Activated gamma-delta T cell (primary cell): Measurements from ENCODE around the gene HOXA5.

ENCODE experiments used
- DNase-seq: peaks from one replicate; lab custom pipeline; 2025; lab: John Stamatoyannopoulos, UW

Gene HOXA5

DNA sequence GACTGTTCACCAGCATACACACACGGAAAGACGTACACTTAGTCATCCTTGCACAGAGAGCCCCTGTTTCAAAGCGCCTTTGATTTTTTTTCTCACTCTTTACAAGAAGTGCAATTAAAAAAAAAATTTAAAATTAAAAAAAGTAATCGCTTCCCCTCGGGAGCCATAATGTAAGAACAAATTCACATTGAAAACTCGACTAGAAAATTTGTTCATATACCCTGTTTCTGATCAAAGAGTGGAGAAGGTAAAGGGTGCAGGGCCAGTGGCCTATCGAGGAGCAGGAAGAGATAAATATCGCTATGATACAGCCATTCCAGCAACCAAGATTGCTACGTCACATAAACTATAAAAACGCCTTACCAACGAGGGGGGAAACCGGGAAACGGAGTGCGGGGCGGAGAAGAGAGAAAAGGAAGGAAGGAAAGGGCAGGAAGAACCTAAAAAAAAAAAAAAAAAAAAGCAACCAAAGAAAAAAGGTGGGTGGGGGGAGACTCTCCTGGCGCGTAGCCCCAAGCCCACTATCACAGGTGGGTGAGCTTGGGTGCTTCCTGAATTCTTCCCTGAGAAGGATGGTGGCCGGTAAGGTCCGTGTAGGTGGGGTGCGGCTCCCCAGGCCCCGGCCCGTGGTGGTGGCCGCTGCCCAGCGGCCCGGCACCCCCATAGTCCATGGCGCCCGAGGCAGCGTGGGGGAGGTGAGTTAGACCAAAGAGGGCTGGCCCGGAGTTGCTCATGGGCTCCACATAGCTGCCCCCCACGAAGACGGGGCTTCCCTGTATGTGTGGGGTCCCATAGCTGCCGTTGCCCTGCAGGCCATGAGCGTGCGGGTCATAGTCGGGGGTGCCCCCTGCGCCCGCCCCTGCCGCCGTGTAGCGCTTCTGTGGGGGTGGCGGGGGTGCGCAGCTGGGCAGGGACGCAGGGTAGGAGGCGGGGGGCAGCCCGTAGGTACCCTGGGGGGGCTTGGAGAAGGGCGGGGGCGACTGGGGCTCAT, 35.8 kb downstream of the HOXA5 start:
- DNase-seq: no peak

DNA sequence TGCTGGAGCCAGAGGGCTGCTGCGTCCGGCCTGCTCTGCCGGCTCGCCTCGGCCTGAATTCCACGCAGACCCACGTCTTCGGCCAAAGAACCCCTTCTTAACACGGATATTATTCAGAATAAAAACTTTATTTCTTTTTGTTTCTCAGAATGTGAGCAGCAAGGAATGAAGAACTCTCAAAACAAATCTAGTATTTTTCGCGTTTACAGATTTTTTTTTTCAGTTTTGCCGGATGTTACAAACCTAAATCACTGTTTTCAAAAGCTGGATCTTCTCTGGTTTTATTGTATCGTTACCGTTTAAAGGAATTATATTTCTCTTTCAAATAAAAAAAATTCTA, 36.6 kb downstream of the HOXA5 start:
- DNase-seq: no peak

DNA sequence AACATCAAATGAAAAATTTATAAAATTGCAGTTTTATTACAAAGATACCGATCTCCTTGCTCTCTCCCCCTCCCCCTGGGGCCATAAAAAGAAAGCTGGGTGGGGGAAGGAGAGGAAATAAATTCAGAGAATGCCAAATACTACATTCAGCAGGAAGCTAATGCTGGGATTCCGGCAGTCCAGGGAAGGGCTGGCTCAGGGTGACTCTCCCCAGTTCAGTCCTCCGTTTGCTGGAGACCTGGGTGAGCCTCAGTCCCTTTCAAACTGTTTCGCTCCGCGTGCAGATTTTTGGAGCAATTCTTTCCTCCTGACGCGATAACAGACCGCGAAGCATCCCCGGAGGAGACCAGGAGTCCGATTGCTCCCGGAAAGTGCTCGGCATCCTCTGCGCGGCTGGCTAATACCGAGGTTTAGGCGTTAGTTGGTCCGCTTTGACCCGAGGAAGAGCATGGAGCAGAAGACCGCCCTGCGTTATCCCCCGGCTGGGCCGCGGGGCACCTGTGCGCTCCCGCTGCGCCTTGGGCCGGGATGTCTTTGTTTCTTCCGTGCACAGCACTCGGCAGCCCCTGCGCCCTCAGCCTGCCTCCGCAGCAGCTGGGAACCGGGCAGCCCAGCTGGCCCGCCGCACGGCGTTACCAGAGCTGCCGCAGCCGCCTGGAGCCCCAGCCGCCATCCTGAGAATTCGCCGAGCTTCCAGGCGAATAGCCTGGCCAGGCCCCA, 37.1 kb downstream of the HOXA5 start:
- DNase-seq: no peak

DNA sequence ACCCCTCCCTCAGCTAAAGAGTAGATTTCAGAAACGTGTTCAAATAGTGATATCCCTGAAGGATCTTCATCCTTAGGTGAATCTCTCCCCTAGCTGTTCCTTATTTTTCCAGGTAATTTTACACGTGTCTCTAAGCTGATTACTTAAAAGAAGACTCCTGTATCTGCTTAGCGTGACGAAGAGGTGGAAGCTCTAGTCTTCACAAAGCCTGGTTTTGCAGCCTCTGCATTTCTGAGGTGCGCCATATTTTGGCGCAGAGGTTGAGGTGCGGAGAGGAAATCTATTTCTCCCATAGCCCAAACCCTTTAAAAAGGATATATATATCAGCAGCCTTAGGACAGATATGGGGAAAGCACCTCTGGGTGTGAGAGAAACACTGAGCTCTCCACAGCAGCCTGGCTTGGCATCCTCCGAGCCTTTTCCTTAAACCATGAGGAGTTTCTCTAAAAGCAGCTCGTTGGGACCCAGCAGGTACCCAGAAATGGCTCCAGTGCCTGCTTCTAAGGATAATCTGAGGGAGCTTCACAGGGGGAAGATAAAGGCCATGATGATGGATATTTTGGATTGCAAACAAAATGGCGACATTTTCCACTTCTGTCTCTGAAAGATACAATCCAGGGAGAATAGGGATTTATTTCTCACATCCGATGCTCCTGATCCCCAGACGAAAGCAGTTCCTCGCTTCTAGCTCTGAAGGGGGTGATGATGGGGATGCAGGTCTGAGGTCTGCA, 38.0 kb downstream of the HOXA5 start:
- no peak for DNase-seq

DNA sequence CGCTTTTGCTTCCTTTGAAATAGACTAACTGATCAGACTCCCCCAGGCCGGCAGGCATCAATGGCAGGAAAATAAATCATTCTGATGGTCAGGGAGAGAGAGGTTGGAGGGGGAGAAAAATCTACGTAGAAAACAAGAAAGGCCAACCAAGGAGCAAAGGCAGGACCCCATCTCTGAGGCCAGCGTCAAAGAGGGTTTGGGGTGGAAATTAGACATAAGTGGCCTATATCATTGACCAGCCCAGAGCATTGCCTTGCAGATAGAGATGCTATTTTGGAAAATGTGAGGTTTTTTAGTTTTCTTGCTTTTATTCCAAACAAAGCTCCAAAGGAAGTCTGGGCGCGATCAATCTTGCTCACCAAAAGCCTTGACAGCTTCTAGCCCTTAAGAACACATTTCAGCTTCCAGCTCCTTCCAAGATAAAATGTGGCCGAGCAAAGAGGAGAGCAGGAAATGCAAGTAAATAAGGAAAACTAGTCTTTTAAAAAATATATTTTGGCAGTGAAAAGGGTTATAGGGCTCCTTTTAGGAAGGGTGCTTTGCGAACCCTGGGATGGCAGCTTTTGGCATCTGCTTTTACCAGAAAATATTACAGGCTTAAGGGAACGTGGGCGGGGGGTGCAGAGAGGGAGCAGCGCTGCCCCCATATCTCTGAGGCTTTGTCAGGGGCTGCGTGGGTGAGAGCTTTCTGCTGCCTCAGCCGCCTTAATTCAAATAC, 39.0 kb downstream of the HOXA5 start:
- DNase-seq: no peak

DNA sequence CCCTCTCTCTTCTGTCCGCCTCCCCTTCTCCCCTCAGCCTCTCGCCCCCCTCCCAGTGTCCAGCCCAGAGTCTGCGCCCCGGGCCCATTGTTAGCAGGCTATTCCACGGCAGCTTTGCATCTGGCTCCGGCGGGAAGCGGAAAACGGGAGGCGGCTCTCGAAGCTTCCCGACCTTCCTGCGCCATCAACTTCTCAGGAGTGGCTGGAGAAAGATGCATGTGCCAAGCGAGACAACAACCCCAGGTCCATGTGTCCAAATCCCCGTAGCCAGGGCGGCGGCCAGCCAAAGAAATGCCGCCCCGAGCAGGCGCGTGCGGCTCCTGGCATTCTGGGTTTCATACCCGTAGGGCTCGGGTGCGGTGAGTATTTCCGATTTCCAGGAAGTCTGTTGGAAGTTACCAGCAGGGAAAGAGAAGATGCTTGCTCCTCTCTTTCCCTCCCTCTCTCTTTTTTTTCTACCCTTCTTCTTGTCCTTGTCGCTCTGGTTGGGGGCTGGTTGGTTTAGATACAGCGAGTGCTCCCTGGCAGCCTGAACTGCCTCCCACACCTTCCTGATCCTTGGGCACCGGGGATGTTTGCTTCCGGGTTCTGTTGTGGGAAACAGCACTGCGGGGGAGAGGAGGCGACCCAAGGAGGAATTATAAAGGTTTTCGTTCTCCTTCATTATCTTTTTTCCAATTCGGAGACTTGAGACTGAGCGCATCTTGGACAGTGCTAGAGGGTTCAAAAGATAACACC, 39.8 kb downstream of the HOXA5 start:
- no peak for DNase-seq

DNA sequence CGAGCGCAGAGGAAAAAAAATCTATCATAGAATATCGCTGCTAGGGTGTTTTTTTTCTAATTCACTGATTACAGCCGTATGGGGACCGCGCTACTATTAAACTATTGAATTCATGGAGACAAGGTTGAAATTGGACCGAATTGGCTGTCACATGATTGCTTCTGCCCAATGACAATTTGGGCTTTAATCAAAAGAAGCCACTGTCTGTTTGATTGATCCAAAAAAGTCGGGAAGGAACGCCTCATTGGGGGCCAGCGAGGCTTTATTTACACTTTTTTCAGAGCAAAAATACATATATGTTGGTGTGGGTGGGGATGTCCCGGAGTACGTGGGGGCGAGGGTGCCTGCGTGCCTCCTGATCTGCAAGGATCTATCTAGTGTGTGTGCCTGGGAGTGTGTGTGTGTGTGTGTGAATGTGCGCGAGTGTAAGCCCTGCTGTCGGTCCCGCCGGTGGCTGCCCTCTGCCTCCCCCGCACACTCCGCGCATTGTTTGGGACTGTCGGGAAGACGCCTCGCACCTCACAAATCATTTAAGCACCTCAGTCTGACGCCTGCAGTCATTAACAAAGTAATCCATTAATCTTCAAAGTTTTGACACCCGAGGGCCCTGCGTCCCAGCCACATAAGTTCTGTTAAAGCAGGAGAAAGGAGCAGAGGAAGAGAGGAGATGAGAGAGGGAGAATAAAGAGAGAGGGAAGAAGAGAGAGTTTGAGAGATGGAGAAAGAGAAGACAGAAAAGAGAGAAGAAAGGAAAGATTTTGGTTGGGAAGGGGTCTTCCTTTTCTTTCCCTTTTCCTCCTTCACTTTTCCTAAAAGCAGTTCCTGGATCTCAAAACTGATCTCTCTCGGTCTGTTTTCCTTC, 40.7 kb downstream of the HOXA5 start, which contains the start of gene HOXA2:
HOXA2 (minus strand) TSS at position 103 of the 862 bp plus-strand sequence. CDS start 183 bp downstream, outside the sequence.
- no peak for DNase-seq

DNA sequence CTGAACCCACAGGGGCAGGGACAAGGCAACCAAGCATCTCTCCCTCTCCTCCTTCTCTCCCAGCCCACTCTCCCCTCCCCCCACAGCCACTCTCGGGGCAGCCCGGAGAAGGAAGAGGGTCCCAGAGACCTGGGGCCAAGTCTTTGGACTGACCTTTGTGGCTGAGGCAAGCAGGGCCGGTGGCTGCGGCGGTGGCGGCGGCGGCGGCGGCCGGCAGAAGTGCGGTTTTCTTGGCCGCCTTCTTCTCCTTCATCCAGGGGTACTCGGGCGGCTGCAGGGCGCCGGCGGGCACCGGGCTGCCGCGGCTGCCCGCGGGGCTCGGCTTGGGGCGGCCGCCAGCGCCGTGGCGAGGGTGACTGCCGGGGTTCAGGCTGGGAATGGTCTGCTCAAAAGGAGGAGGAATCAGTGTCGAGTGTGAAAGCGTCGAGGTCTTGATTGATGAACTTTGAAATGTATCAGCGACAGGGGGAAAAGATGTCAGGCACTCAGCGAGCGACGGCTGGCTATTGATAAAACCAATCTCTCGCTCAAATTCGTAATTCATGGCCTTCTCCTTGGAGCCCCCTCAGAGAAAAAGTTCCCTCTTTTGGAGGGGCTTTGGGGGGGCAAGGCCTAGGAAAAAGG, 41.4 kb downstream of the HOXA5 start:
- DNase-seq: no peak

DNA sequence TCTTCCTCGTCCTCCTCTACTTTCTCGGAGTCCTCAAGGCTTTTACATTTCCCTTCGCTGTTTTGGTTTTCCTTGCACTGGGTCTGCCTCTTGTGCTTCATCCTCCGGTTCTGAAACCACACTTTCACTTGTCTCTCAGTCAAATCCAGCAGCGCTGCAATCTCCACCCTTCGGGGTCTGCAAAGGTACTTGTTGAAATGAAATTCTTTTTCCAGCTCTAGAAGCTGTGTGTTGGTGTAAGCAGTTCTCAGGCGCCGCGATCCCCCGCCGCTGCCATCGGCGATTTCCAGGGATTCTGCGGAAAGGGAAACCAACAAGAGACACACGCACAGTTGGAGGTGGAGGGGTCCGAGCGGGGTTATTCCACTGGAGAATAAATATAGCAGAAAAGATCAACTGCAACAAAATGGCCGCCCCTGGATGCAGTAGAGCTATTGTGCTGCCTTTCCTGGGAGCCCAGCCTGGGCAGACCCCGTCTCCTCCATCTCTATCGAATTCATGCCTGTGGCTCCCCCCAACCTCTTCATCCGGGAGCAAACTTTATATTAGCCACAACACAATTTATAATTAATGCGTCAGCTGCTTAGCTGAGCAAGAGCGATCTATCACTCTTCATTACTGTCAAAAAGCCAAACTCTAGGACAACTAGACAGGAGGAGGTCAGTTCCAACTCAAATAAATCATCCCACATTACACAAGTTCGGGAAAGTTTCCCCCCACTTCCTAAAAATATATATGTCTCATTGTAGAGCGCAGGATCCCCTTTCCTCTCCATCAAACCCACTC, 42.1 kb downstream of the HOXA5 start:
- DNase-seq: no peak

DNA sequence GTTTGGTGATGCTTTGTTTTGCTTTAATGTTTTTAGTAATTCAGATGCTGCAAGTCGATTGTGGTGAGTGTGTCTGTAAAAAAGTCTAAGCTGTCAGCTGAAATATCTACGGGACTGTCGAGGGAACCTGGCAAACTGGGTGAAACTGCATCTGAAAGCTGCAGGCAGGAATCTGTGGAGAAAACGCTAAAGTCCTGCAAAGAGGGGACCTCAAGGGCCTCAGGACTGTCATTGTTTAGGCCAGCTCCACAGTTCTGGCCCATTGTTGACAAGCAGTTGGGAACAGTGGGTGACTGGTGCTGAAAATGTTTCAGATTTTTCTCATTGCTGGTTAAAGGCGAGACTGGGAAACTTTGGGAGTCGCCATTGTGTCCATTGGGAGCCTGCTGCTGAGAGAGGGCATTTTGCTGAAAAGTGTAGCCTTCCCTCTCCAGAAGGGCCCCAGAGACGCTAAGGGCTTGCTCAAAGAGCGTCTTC, 42.7 kb downstream of the HOXA5 start:
- DNase-seq: no peak

DNA sequence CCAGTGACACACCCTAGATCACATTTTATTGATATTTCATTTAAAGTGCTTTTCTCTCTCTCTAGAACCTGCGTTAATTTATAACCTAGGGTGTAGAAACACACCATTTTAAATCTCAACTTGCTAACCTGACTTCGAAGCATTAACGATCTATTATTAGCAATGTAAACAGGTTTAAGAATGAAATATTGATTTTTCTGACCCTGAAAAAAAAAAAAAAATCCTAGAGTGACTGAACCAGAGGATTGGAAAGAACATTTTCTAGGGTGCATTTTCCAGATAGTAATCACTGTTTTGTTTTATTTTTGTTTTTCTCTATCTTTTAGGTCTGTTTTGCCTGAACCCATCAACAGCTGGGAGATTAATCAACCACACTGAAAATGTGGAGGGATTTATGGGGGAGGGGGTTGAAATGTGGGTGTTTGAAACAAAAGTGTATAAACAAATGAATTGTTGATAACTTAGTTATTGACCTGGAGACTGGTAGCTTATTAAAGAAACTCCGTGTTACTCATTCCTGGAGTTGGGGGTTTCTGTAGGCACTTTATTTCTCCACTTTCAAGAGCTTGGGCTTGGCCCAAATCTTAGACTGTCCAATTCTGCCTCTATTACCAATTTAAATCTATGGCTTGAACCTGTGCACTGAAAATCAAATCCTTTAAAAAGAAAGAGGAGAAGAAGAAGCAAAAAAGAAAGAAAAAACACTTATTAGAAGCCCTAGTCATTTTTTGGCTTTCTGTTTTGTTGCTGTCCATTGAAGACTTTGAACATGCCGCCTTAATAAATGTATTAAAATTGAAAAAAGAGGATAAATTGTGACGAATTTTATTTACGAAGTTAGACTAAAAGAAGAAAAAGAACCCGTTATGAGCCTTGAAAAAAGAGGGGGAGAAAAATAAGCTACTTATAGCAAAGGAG, 43.8 kb downstream of the HOXA5 start:
- no peak for DNase-seq

DNA sequence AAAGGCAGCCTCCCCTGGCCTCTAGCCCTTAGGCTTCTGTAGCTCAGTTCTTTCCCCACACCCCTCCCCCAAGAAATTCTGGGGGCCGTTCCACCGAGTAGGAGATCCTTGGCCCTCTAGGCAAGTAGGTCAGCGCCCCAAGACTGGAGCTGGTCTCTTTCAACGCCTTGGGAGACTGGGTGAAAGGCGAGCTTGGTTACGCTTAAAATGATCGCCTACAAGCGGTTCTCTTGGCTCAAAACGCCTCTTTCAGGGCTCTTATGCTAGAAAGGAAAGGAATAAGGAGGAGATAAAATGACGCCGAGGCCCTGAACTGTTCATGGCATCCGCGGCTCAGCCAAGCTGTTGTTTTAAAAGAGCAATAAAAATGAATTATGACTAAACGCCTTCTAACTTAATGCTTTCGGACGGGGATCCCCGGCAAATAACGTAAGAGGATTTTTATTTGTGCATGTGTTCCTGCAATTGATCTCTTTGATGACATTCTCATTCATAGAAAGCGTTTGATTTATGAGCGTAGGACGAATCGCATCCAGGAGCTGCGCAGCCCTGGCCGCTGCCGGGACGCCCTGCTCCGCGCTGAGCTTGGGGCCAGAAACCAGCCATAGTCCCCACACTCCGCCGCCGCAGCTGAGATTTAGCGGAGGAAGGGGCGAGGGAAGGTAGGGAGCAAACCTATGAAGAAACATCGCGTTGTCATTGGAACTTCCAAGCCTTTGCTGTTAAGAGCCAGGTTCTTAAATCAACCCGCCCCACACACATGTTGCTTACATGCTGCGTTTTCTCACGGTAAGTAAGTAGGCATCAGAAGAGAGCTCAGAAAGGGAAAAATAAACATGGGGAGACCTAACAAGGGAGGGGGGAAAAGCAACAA, 44.7 kb downstream of the HOXA5 start:
- DNase-seq: no peak

DNA sequence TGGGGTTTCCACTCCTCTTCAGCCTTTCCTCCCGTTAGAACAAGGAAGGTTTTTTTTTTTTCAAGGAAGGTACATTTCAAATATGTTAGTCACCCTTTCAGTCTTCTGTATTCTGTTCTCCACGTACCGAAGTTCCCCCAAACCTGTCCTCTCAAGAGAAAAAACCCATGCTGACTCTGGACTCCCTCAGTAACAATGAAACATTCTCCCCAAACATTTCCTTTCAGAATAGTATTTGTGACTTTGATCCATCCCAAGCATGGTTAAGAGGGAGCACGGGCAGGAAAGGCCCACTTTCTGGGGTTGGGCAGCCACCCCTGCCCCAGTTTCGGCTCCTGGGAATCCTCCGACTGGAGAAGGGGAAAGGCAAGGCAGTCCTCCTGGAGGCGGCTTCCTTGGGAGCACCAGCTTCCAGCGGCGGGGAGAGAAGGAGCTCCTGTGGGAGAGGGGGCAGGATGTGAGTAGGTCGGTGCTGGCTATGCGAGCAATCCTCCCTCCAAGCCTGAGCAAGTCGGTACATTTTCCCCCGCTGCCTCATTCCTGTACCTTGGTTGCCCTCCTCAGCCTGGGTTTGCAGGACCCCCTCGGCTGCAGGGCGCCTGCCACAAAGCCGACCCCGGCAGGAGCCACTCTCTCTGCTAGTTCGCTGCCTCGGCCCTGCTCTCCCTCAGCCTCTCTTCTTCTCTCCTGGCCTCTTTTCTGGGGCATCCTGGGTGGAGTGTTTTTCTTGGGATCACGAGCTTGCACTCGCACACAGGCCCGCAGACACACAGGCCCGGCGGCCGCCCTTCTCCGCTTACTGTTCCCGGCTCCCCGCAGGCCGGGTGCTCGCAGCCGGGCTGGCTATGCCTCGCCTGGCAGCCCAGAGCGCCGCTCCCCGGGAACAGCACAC, 45.5 kb downstream of the HOXA5 start:
- no peak for DNase-seq

DNA sequence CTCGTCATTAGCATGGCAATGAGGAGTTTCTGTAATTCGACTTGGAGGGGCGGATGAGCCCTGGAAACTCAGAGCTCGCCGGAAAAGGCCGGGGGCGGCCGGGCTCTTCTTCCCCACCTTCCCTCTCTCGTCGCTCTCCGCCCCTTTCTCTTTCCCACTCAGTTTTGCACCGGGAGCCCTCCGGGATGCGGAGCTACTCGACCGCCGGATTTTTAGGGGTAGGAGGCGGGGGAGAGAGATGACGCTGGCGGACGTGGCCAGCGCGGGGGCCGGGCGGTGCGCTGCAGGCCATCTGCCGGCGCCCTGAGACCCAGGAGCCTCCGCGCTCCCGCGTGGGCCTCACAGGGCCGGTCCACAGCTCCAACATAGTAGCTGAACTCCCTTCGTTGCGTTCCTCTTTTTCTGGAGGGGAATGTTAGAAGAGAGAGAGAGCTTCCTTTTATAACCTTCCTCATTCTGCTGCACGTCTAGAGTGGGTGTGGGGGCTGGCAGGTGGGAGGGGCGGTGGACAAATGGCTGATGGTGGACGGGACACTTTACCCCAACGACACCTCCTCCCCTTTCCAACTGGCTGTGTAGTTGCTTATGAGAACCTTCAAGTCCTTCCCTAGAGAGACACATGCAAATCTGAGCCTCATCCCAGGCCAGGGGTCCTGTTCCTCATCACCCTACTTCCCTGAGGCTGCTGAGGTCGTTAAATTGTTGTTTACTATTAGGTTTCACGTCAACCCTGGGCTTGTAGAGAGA, 46.5 kb downstream of the HOXA5 start:
- no peak for DNase-seq
